A204.1 (cell line): ENCODE results near the gene FRG2C.
"Not testable (repeated sequence)": the region's sequence is repeated elsewhere in the genome, so short reads cannot be mapped to it uniquely, and the experiment has no call there.

Experiments
- FAIRE-seq: peaks from 2 replicates; lab custom pipeline; 2012; peaks lifted over from hg19 to GRCh38; lab: Jason Lieb, UNC

Gene FRG2C

GRCh38 chr3:75664028-75664427 lies at the start of gene FRG2C:
FRG2C (plus strand) TSS chr3:75664328; CDS start chr3:75664380, 52 bp downstream.
- not testable (repeated sequence) for FAIRE-seq

- FAIRE-seq: not testable (repeated sequence)
Observed at GRCh38 chr3:75618666-75619305, 45.3 kb upstream of the FRG2C start.

DNA sequence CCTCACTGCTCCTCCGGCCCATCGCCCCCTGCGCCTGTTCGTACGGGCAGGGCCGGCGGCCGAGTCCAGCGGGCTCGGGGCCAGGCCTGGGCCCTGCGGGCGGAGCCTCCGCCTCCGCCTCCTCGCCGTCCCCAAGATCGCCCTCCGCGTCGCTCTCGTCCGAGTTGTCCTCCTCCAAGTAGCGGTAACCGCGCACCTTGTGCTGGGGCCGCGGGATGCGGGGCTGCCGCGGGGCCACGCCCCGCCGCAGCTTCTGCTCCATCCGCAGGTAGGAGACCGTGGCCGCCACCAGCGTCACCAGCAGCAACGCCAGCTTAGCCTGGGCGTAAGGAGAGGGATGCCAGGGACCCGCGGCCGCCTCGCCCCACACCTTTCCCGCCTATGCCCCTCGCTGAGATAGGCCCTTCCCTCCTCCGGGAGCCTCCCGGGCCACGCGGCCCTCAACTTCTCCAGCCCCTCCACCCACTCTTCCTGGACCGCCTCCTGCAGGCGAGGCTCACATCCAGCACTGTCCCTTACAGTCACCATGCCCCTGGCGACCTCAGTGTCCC lies 44.6 kb upstream of the FRG2C start:
- FAIRE-seq: not testable (repeated sequence)

GRCh38 chr3:75621772-75622171 lies 42.4 kb upstream of the FRG2C start:
- FAIRE-seq: not testable (repeated sequence)

GRCh38 chr3:75623656-75624055 lies 40.5 kb upstream of the FRG2C start:
- not testable (repeated sequence) for FAIRE-seq

DNA sequence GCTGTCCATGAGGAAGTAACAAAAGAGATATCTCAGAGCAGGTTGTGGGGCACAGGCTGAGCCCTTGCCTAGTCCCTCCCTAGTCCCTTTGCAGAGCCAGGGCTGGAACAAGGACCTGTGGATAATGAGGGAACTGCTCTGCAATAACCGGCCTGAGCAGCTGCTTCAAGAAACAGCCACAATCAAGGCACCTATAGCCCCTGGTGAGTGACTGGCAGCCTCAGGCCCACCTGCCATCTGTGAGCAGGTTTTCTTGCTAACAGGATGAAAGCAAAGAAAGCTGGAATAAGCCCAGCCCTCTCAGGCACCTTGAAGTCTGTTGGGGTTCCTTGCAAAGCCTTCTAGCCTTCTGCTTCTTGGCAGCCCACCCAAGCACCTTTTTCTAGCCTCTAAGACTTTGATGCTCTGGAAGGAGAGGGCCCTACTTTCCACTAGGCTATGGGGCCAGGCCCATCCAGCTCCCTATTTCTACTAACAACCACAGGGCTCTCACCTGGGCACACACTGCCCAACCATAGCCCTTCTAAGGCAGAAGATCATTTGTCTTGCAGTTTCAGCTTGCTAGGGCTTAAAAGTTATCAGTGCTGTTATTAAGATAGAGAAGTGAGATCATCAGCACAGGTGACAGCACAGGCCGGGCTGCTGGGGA lies 33.1 kb upstream of the FRG2C start:
- not testable (repeated sequence) for FAIRE-seq

- no peak for FAIRE-seq
Observed at GRCh38 chr3:75631541-75631940, 32.6 kb upstream of the FRG2C start.

DNA sequence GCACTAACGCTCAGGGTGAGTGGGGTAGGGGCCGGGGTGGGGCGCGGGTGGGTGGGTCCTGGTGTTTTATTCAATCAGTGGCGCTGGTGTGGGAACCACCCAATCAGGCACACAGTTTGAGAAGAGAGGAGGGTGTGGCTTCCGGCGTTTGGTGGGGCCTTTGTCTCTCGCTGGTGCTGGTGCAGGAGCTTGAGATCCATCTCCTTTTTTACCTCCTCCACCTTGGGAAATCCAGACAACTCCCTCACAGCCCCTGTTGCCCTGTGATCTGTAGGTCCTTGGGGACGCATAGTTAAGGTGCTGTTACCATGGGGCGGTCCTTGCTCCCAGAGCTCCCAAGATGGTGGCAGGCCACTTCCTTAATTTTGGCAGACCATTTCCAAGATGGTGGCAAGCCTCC lies 25.2 kb upstream of the FRG2C start:
- not testable (repeated sequence) for FAIRE-seq

DNA sequence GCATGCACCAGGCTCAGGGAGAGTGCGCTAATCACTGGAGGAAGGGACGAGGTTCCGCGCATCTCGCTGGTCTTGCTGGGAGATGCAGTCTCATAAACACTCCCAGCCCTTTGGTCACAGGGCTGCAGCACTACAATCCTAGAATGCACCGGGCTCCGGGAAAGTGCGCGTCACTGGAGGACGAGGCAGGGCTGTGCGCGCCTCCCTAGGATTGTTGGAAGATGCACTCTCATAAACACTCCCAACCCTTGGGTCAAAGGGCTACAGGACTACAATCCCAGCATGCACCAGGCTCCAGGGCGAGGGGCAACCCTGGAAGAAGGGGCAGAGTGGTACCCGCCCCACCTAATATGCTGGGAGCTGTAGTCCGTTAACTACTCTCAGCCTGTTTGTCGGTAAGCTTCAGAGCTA lies 23.0 kb upstream of the FRG2C start:
- not testable (repeated sequence) for FAIRE-seq

GRCh38 chr3:75643031-75643800 lies 20.9 kb upstream of the FRG2C start:
- peak; percentile 73 for FAIRE-seq

DNA sequence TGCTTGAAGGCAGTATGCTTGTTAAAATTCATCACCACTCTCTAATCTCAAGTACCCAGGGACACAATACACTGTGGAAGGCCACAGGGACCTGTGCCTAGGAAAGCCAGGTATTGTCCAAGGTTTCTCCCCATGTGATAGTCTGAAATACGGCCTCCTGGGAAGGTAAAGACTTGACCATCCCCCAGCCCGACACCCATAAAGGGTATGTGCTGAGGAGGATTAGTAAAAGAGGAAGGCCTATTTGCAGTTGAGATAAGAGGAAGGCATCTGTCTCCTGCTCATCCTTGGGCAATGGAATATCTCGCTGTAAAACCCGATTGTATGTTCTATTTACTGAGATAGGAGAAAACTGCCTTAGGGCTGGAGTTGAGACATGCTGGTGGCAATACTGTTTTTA lies 18.6 kb upstream of the FRG2C start:
- FAIRE-seq: not testable (repeated sequence)

DNA sequence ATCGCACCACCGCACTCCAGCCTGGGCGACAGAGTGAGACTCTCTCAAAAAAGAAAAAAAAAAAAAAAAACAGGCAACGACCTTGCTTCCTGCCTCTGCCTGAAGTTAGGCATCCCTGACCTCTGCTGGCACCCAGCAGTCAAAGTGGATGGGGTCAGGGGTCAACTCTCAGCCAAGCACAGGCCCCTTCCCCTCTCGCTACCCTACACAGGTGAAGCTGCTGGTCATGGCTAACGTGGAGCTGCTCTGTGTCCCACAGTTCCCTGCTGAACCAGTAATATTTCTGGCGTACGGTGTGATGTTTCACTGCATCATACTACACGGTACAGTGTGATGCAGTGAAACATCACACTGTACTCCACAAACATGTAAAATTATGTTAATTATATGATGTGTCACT lies 13.9 kb upstream of the FRG2C start:
- no peak for FAIRE-seq

DNA sequence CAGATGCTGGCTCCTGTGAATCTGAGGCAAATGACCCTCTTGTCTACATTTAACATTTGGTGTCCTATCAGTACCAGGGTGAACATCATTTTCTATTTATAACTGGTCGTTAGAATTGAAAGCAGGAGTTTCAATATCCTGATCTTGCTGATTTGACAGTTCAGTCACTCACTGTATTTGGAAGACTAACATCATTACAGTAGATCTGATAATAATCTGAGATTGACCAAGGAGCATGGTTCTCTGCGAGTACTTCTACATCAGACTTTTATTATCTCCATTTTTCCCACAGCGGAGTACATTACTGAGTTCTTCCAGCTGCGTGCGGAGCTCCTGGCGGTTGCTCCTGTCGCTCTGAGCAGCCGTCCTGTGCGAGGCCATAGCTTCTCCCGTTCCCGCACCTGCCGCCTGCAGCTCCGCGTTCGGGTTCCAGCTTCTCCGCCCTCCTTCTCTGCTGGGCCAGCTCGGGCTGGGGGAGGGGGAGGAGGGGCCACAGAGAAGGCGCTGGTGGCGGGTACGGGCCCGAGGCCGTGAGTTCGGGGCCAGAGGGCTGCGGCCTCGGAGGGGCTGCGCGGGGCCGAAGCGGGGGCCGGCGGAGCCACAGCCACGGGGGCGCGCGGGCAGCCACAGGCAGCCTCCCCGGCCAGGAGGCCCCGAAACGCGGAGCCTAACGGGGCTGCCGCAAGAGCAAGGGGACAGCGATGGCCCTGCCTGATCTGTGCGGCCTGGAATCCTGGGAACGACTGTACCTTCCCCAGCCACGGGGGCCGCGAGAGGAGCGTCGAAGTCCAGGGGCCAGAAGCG lies 8.8 kb upstream of the FRG2C start:
- not testable (repeated sequence) for FAIRE-seq

- not testable (repeated sequence) for FAIRE-seq
Observed at GRCh38 chr3:75655956-75656355, 8.2 kb upstream of the FRG2C start.

- FAIRE-seq: not testable (repeated sequence)
Observed at GRCh38 chr3:75658411-75659107, 5.6 kb upstream of the FRG2C start.

- FAIRE-seq: peak; percentile 93
Observed at GRCh38 chr3:75659108-75659433, 5.1 kb upstream of the FRG2C start.

DNA sequence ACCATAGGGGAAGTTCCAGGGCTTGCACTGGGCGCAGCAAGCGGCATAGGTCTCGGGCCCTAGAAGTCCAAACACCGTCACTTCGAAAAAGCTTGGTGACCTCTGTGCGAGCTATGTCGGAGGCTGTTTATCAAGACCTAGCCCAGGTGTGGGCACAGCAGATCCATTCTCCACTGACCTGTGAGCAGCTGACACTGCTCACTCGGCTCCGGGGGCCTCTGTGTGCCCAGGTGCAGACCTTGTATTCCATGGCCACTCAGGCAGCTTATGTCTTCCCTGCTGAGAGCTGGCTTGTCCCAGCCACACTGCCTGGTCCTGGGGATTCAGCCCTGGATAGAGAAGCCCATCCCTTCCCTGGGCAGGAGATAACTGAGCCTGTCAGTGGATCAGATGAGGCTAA lies 1.5 kb downstream of the FRG2C start:
- not testable (repeated sequence) for FAIRE-seq

- FAIRE-seq: not testable (repeated sequence)
Observed at GRCh38 chr3:75667757-75668701, 3.9 kb downstream of the FRG2C start.

GRCh38 chr3:75668759-75669347 lies 4.7 kb downstream of the FRG2C start:
- FAIRE-seq: not testable (repeated sequence)
